ENCODE results near the gene TRAPPC10.
A peak's percentile ranks its signal among the peaks of the same experiment; 100 is the strongest.

DNA sequence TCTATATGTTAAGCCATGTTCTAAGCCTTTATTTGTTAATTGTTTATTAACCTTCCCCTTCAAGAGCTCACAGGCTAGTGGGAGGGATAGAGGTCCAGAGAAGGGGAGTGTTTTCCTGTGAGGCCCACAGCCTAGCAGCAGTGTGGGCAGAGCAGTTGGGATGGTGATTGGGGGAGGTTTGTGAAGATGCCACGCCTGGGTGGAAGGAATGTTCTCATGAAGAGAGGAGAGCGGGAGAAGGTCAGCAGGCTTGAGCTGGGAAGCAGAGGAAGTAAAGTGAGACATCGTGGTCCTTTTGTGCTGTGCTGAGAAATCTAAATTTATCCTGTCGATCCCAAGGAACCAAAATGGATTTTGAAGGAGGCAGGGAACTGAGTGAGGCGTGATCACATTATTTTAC lies 42.6 kb downstream of the TRAPPC10 start:
- TF ChIP-seq, protein P1, sequence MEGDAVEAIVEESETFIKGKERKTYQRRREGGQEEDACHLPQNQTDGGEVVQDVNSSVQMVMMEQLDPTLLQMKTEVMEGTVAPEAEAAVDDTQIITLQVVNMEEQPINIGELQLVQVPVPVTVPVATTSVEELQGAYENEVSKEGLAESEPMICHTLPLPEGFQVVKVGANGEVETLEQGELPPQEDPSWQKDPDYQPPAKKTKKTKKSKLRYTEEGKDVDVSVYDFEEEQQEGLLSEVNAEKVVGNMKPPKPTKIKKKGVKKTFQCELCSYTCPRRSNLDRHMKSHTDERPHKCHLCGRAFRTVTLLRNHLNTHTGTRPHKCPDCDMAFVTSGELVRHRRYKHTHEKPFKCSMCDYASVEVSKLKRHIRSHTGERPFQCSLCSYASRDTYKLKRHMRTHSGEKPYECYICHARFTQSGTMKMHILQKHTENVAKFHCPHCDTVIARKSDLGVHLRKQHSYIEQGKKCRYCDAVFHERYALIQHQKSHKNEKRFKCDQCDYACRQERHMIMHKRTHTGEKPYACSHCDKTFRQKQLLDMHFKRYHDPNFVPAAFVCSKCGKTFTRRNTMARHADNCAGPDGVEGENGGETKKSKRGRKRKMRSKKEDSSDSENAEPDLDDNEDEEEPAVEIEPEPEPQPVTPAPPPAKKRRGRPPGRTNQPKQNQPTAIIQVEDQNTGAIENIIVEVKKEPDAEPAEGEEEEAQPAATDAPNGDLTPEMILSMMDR (IDR thresholded peaks at IDR 0.05 in 8 of 11, conservative IDR thresholded peaks at IDR 0.05 in 3 of 11) = no peak
- TF ChIP-seq POLR2A (IDR thresholded peaks at IDR 0.05) (no peak), POLR2AphosphoS5 (IDR thresholded peaks at IDR 0.05) (peak in 2 of 3 donors; percentile 53)

All from spleen (tissue), 7 donors.